ENCODE measurements around the gene NFASC.

GRCh38 chr1:204959836-204960235, 89.2 kb downstream of the NFASC start:
- TF ChIP-seq TAF1 (IDR thresholded peaks at IDR 0.05; ENCODE audit: low read depth) (no peak), TCF12 (IDR thresholded peaks at IDR 0.05; ENCODE audit: low read depth) (no peak), TEAD4 (IDR thresholded peaks at IDR 0.05) (no peak), RAD21 (IDR thresholded peaks at IDR 0.05; ENCODE audit: low read depth) (no peak), CEBPB (IDR thresholded peaks at IDR 0.05) (no peak), YY1 (IDR thresholded peaks at IDR 0.05; ENCODE audit: low read depth) (no peak), EGR1 (IDR thresholded peaks at IDR 0.05) (no peak), EP300 (IDR thresholded peaks at IDR 0.05; ENCODE audit: borderline replicate concordance) (no peak), MAX (IDR thresholded peaks at IDR 0.05) (no peak)
- TF ChIP-seq, protein P1, sequence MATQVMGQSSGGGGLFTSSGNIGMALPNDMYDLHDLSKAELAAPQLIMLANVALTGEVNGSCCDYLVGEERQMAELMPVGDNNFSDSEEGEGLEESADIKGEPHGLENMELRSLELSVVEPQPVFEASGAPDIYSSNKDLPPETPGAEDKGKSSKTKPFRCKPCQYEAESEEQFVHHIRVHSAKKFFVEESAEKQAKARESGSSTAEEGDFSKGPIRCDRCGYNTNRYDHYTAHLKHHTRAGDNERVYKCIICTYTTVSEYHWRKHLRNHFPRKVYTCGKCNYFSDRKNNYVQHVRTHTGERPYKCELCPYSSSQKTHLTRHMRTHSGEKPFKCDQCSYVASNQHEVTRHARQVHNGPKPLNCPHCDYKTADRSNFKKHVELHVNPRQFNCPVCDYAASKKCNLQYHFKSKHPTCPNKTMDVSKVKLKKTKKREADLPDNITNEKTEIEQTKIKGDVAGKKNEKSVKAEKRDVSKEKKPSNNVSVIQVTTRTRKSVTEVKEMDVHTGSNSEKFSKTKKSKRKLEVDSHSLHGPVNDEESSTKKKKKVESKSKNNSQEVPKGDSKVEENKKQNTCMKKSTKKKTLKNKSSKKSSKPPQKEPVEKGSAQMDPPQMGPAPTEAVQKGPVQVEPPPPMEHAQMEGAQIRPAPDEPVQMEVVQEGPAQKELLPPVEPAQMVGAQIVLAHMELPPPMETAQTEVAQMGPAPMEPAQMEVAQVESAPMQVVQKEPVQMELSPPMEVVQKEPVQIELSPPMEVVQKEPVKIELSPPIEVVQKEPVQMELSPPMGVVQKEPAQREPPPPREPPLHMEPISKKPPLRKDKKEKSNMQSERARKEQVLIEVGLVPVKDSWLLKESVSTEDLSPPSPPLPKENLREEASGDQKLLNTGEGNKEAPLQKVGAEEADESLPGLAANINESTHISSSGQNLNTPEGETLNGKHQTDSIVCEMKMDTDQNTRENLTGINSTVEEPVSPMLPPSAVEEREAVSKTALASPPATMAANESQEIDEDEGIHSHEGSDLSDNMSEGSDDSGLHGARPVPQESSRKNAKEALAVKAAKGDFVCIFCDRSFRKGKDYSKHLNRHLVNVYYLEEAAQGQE (IDR thresholded peaks at IDR 0.05; ENCODE audit: low read depth) = no peak

All from Ishikawa (cell line).